GM18909 (cell line): Measurements from ENCODE around the gene ZFAND2B.

ENCODE experiments used
- ATAC-seq: cut with Tn5 transposase; IDR thresholded peaks from one replicate; pipeline ENCODE4 v1.9.1; 2021; ENCODE audit warnings: mild to moderate bottlenecking; ENCODE audit not compliant: unreplicated experiment, poor library complexity

The ZFAND2B gene

GRCh38 chr2:219175486-219175885, 31.1 kb upstream of the ZFAND2B start:
- no peak for ATAC-seq

GRCh38 chr2:219175928-219176817, 30.4 kb upstream of the ZFAND2B start:
- peak; percentile 32 for ATAC-seq

GRCh38 chr2:219176818-219177551, 29.6 kb upstream of the ZFAND2B start, which contains the start of gene CNPPD1:
TSS of gene CNPPD1 (minus strand) at chr2:219176925. CDS start at chr2:219176828, 97 bp downstream.
- ATAC-seq: peak; percentile 65

GRCh38 chr2:219177552-219178376, 28.8 kb upstream of the ZFAND2B start, which contains the start of gene RETREG2:
TSS of gene RETREG2 (plus strand) at chr2:219178275. CDS start at chr2:219178353, 78 bp downstream.
- ATAC-seq: peak; percentile 51

GRCh38 chr2:219178377-219179175, 28.0 kb upstream of the ZFAND2B start:
- ATAC-seq: peak; percentile 16

- ATAC-seq: no peak
Observed at GRCh38 chr2:219179601-219180465, 26.7 kb upstream of the ZFAND2B start.

GRCh38 chr2:219180961-219181360, 25.6 kb upstream of the ZFAND2B start:
- ATAC-seq: no peak

- ATAC-seq: no peak
Observed at GRCh38 chr2:219181531-219181930, 25.1 kb upstream of the ZFAND2B start.

GRCh38 chr2:219182331-219183150, 24.0 kb upstream of the ZFAND2B start:
- ATAC-seq: no peak

GRCh38 chr2:219183151-219183772, 23.3 kb upstream of the ZFAND2B start:
- no peak for ATAC-seq

- ATAC-seq: no peak
Observed at GRCh38 chr2:219184121-219184520, 22.5 kb upstream of the ZFAND2B start.

- ATAC-seq: no peak
Observed at GRCh38 chr2:219186754-219187456, 19.7 kb upstream of the ZFAND2B start.

- no peak for ATAC-seq
Observed at GRCh38 chr2:219197388-219197787, 9.2 kb upstream of the ZFAND2B start.

- ATAC-seq: no peak
Observed at GRCh38 chr2:219198974-219199373, 7.6 kb upstream of the ZFAND2B start.

GRCh38 chr2:219199470-219200211, 6.9 kb upstream of the ZFAND2B start:
- ATAC-seq: no peak
